Neural cell (in vitro differentiated cells): Measurements from ENCODE around the gene MBNL2. TPM values are rescaled to one million over a fixed set of nuclear protein-coding genes. Genes with fewer than 3 reads are reported as not detected.

ENCODE experiments used
- H2AFZ ChIP-seq: fragments of 200-600, 300-800 bp; sonication (generic), shearing (Covaris generic); 2 replicates; pipeline ENCODE4 v1.6.0; 2014; ENCODE audit warnings: low read depth, mild to moderate bottlenecking, antibody characterized with exemption, low read length, moderate library complexity
- H3F3A ChIP-seq: fragments of 200-600 bp; shearing (Covaris generic); 2 replicates; pipeline ENCODE4 v1.6.1; 2016; ENCODE audit warnings: mild to moderate bottlenecking, moderate library complexity, mixed read lengths, antibody characterized with exemption, low read length; ENCODE audit not compliant: insufficient read depth, poor library complexity, severe bottlenecking
- H3K27ac ChIP-seq: fragments of 200-600, 300-800 bp; sonication (generic), shearing (Covaris generic); 2 replicates; pipeline ENCODE4 v1.5.1; 2014; ENCODE audit warnings: mild to moderate bottlenecking, low read length, moderate library complexity
- H3K27me3 ChIP-seq: fragments of 300-800, 200-600 bp; sonication (generic), shearing (Covaris generic); 2 replicates; pipeline ENCODE4 v1.6.0; 2014; ENCODE audit warnings: mild to moderate bottlenecking, low read depth, low read length, moderate library complexity; ENCODE audit not compliant: insufficient read depth
- H3K36me3 ChIP-seq: fragments of 300-800, 200-600 bp; sonication (generic), shearing (Covaris generic); 2 replicates; pipeline ENCODE4 v1.5.1; 2014; ENCODE audit warnings: mild to moderate bottlenecking, antibody characterized with exemption, low read length, moderate library complexity; ENCODE audit not compliant: insufficient read depth
- H3K4me2 ChIP-seq: fragments of 300-800, 200-600 bp; sonication (generic), shearing (Covaris generic); 2 replicates; pipeline ENCODE4 v1.6.0; 2014; ENCODE audit warnings: mild to moderate bottlenecking, low read length
- H3K4me3 ChIP-seq: fragments of 300-800, 200-600 bp; sonication (generic), shearing (Covaris generic); 2 replicates; pipeline ENCODE4 v1.5.1; 2014; ENCODE audit warnings: mild to moderate bottlenecking, low read length, moderate library complexity
- H3K79me2 ChIP-seq: fragments of 200-600 bp; shearing (Covaris generic); replicated peaks from 2 replicates; pipeline ENCODE4 v1.6.0; 2014; ENCODE audit warnings: mild to moderate bottlenecking, low read length, moderate library complexity; ENCODE audit not compliant: insufficient read depth
- H3K9ac ChIP-seq: fragments of 300-800, 200-600 bp; sonication (generic), shearing (Covaris generic); 2 replicates; pipeline ENCODE4 v1.6.1; 2016; ENCODE audit warnings: mild to moderate bottlenecking, low read length, mixed read lengths
- H3K9me2 ChIP-seq: fragments of 200-600 bp; shearing (Covaris generic); 2 replicates; pipeline ENCODE4 v1.6.1; 2016; ENCODE audit warnings: mild to moderate bottlenecking, low read length, mixed read lengths; ENCODE audit not compliant: insufficient read depth
- H3K9me3 ChIP-seq: fragments of 200-600, 300-800 bp; sonication (generic), shearing (Covaris generic); 2 replicates; pipeline ENCODE4 v1.6.1; 2016; ENCODE audit warnings: mild to moderate bottlenecking, mixed run types, low read length, moderate library complexity, mixed read lengths
- H4K20me1 ChIP-seq: fragments of 200-600 bp; shearing (Covaris generic); 2 replicates; pipeline ENCODE4 v1.6.1; 2016; ENCODE audit warnings: mild to moderate bottlenecking, mixed run types; ENCODE audit not compliant: insufficient read depth
- CTCF ChIP-seq: fragments of 450-650 bp; IDR thresholded peaks from 2 replicates; pipeline ENCODE4 v1.5.1; 2014; ENCODE audit warnings: antibody characterized with exemption, mild to moderate bottlenecking, moderate library complexity; ENCODE audit not compliant: poor library complexity, severe bottlenecking
- EP300 ChIP-seq: fragments of 450-650 bp; conservative IDR thresholded peaks from 2 replicates; pipeline ENCODE4 v1.6.1; 2014; ENCODE audit warnings: antibody characterized with exemption, mild to moderate bottlenecking, moderate library complexity; ENCODE audit not compliant: poor library complexity, severe bottlenecking
- EZH2 ChIP-seq: fragments of 200-600, 300-800 bp; shearing (Covaris generic), sonication (generic); IDR thresholded peaks from 2 replicates; pipeline ENCODE4 v1.6.1; 2014; ENCODE audit warnings: antibody characterized with exemption, low read length, borderline replicate concordance, mild to moderate bottlenecking; ENCODE audit not compliant: insufficient read depth, poor library complexity, severe bottlenecking
- MXI1 ChIP-seq: fragments of 450-650 bp; conservative IDR thresholded peaks from 2 replicates; pipeline ENCODE4 v1.6.1; 2014; ENCODE audit warnings: antibody characterized with exemption, mild to moderate bottlenecking; ENCODE audit not compliant: poor library complexity, severe bottlenecking
- POLR2AphosphoS5 ChIP-seq: IDR thresholded peaks from 2 replicates; pipeline ENCODE4 v1.6.1; 2012
- RAD21 ChIP-seq: fragments of 450-650 bp; conservative IDR thresholded peaks from 2 replicates; pipeline ENCODE4 v1.6.1; 2014; ENCODE audit warnings: antibody characterized with exemption, mild to moderate bottlenecking, moderate library complexity
- REST ChIP-seq: IDR thresholded peaks from 2 replicates; pipeline ENCODE4 v1.6.1; 2012; ENCODE audit warnings: borderline replicate concordance
- SMC3 ChIP-seq: fragments of 450-650 bp; conservative IDR thresholded peaks from 2 replicates; pipeline ENCODE4 v1.6.1; 2014; ENCODE audit warnings: antibody characterized with exemption, mild to moderate bottlenecking, moderate library complexity; ENCODE audit not compliant: poor library complexity
- TAF1 ChIP-seq: IDR thresholded peaks from 2 replicates; pipeline ENCODE4 v1.6.1; 2012; ENCODE audit warnings: low read depth
- polyA plus RNA-seq: library from polyadenylated mRNA; depleted of rRNA; stranded (reverse); fragments of >200 nt; gene quantifications from 2 replicates; pipeline ENCODE4 v1.2.3, GENCODE V29; 2014

Gene MBNL2
- polyA plus RNA-seq, 1 donor from 2014 or later: 4.3 TPM

GRCh38 chr13:97189928-97190327 is 32.2 kb upstream of the MBNL2 start:
- no peaks in the 10 kb centered on the region for H3K9me3 ChIP-seq

GRCh38 chr13:97191142-97191541 is 31.0 kb upstream of the MBNL2 start:
- Histone ChIP-seq H3K27me3 (no peaks in the 10 kb centered on the region), H3K9me2 (no peaks in the 10 kb centered on the region), H3K36me3 (no peaks in the 10 kb centered on the region), H3K4me3 (no peak overlapping the region), H2AFZ (no peak overlapping the region), H3K79me2 (no peaks in the 10 kb centered on the region), H3K9ac (no peak overlapping the region), H3K4me2 (no peak overlapping the region), H3K9me3 (no peaks in the 10 kb centered on the region), H4K20me1 (no peaks in the 10 kb centered on the region), H3F3A (no peaks in the 10 kb centered on the region), H3K27ac (no peak overlapping the region)
- no peak for TF ChIP-seq EZH2
- TF ChIP-seq POLR2AphosphoS5: no peak
- no peak for TF ChIP-seq TAF1
- TF ChIP-seq MXI1: no peak
- TF ChIP-seq SMC3: no peak
- no peak for TF ChIP-seq CTCF
- TF ChIP-seq REST: no peak

More at GRCh38 chr13:97189928-97190327, 32.2 kb upstream of the MBNL2 start:
- Histone ChIP-seq H4K20me1 (no peaks in the 10 kb centered on the region), H3K79me2 (no peaks in the 10 kb centered on the region), H3K27ac (no peak overlapping the region), H3K27me3 (no peaks in the 10 kb centered on the region), H3K4me3 (no peak overlapping the region), H3F3A (no peaks in the 10 kb centered on the region), H3K9me2 (no peaks in the 10 kb centered on the region), H3K36me3 (no peaks in the 10 kb centered on the region), H3K9ac (no peak overlapping the region), H2AFZ (no peak overlapping the region), H3K4me2 (no peak overlapping the region)
- TF ChIP-seq POLR2AphosphoS5 (no peak), EZH2 (no peak), MXI1 (no peak), TAF1 (no peak), RAD21 (no peak), EP300 (no peak), SMC3 (no peak), CTCF (no peak), REST (no peak)
